Measurements from ENCODE around the gene PLA2G4B. TPM values are rescaled to one million over a fixed set of nuclear protein-coding genes. Genes with fewer than 3 reads are reported as not detected.

Gene PLA2G4B
- total and polyA plus RNA-seq, 2 experiments from 2014 or later: 1.4 to 1.6 TPM

- no peak overlapping the region for H3K9ac ChIP-seq
- no peaks in the 10 kb centered on the region for H3K27me3 ChIP-seq (replicated peaks; ENCODE audit: insufficient read depth)
- H2AFZ ChIP-seq: no peak overlapping the region
- H4K20me1 ChIP-seq (ENCODE audit: insufficient read depth): no peaks in the 10 kb centered on the region
- no peaks in the 10 kb centered on the region for H3K9me2 ChIP-seq (ENCODE audit: insufficient read depth)
- H3K36me3 ChIP-seq (ENCODE audit: low read depth): no peaks in the 10 kb centered on the region; the same call in 1 of the 2 replicates
- no peaks in the 10 kb centered on the region for H3K4me1 ChIP-seq (ENCODE audit: insufficient read depth)
- no peak overlapping the region for H3K4me2 ChIP-seq (ENCODE audit: unreplicated experiment)
- H3K9me3 ChIP-seq (ENCODE audit: low read depth): no peaks in the 10 kb centered on the region
- DNase-seq: no peak
- WGBS, 2 experiments (ENCODE audit: low coverage in 1 of 2, low lambda C conversion rate in 2 of 2, missing lambda C conversion rate in 2 of 2): 77 to 82% methylated on average over 6 of the region's 6 CpGs
- H3K79me2 ChIP-seq (ENCODE audit: insufficient read depth): no peaks in the 10 kb centered on the region
- no peak overlapping the region for H3K4me3 ChIP-seq
- H3K27ac ChIP-seq: no peak overlapping the region
- no peaks in the 10 kb centered on the region for H3F3A ChIP-seq (ENCODE audit: insufficient read depth)
- no peak for TF ChIP-seq EZH2 (IDR thresholded peaks at IDR 0.05; ENCODE audit: insufficient read depth, poor library complexity, severe bottlenecking)
- TF ChIP-seq EZH2phosphoT487 (IDR thresholded peaks at IDR 0.05; ENCODE audit: insufficient read depth, low read depth): no peak
- in situ Hi-C loops (cut with MboI): loop anchor here (5.0 kb wide), 1 partner anchor 51 kb away; the partner anchor contains the start of gene MAPKBP1
These were observed 15.7 kb upstream of the PLA2G4B start for GRCh38 chr15:41822957-41823356.

- WGBS, 2 experiments (ENCODE audit: low coverage in 1 of 2, low lambda C conversion rate in 2 of 2, missing lambda C conversion rate in 2 of 2): 89 to 95% methylated on average over 11 of the region's 11 CpGs
- H3K4me2 ChIP-seq (ENCODE audit: unreplicated experiment): no peak overlapping the region
- H3K4me1 ChIP-seq (ENCODE audit: insufficient read depth): no peaks in the 10 kb centered on the region
- no peaks in the 10 kb centered on the region for H3K27me3 ChIP-seq (replicated peaks; ENCODE audit: insufficient read depth)
- no peak overlapping the region for H3K4me3 ChIP-seq
- DNase-seq: no peak
- no peaks in the 10 kb centered on the region for H3F3A ChIP-seq (ENCODE audit: insufficient read depth)
- no peaks in the 10 kb centered on the region for H3K9me2 ChIP-seq (ENCODE audit: insufficient read depth)
- H3K27ac ChIP-seq: no peak overlapping the region
- no peaks in the 10 kb centered on the region for H3K9me3 ChIP-seq (ENCODE audit: low read depth)
- H3K9ac ChIP-seq: no peak overlapping the region
- in situ Hi-C loops (cut with MboI): loop anchor here (5.0 kb wide), 1 partner anchor 51 kb away; the partner anchor contains the start of gene MAPKBP1
- no peaks in the 10 kb centered on the region for H4K20me1 ChIP-seq (ENCODE audit: insufficient read depth)
- no peaks in the 10 kb centered on the region for H3K79me2 ChIP-seq (ENCODE audit: insufficient read depth)
- TF ChIP-seq EZH2 (IDR thresholded peaks at IDR 0.05; ENCODE audit: insufficient read depth, poor library complexity, severe bottlenecking) (no peak), EZH2phosphoT487 (IDR thresholded peaks at IDR 0.05; ENCODE audit: insufficient read depth, low read depth) (no peak)
- H2AFZ ChIP-seq: no peak overlapping the region
- H3K36me3 ChIP-seq (ENCODE audit: low read depth): no peaks in the 10 kb centered on the region
These were observed 15.1 kb upstream of the PLA2G4B start for GRCh38 chr15:41823502-41823901.

GRCh38 chr15:41824062-41824745 lies 14.4 kb upstream of the PLA2G4B start:
- no peak overlapping the region for H3K4me3 ChIP-seq
- H3K27ac ChIP-seq: no peak overlapping the region
- WGBS, 2 experiments (ENCODE audit: low coverage in 1 of 2, low lambda C conversion rate in 2 of 2, missing lambda C conversion rate in 2 of 2): 91 to 92% methylated on average over 19 of the region's 19 CpGs
- H3K9ac ChIP-seq: no peak overlapping the region
- no peaks in the 10 kb centered on the region for H3K79me2 ChIP-seq (ENCODE audit: insufficient read depth)
- no peak overlapping the region for H2AFZ ChIP-seq
- no peak for DNase-seq
- H3K36me3 ChIP-seq (ENCODE audit: low read depth): no peaks in the 10 kb centered on the region
- in situ Hi-C loops (cut with MboI): loop anchor here (5.0 kb wide), 1 partner anchor 52 kb away; the partner anchor contains the start of gene MAPKBP1
- no peak for TF ChIP-seq EZH2phosphoT487 (IDR thresholded peaks at IDR 0.05; ENCODE audit: insufficient read depth, low read depth)
- TF ChIP-seq EZH2 (IDR thresholded peaks at IDR 0.05; ENCODE audit: insufficient read depth, poor library complexity, severe bottlenecking): no peak
- H3K4me1 ChIP-seq (ENCODE audit: insufficient read depth): no peaks in the 10 kb centered on the region; the same call in 1 of the 2 replicates
- H3K4me2 ChIP-seq (ENCODE audit: unreplicated experiment): no peak overlapping the region
- H3K9me2 ChIP-seq (ENCODE audit: insufficient read depth): no peaks in the 10 kb centered on the region
- no peaks in the 10 kb centered on the region for H3K27me3 ChIP-seq (replicated peaks; ENCODE audit: insufficient read depth)
- H4K20me1 ChIP-seq (ENCODE audit: insufficient read depth): no peaks in the 10 kb centered on the region
- no peaks in the 10 kb centered on the region for H3F3A ChIP-seq (ENCODE audit: insufficient read depth)
- no peaks in the 10 kb centered on the region for H3K9me3 ChIP-seq (ENCODE audit: low read depth)

GRCh38 chr15:41825145-41825544 lies 13.5 kb upstream of the PLA2G4B start:
- 85 to 86% methylated on average over 10 of the region's 10 CpGs for WGBS, 2 experiments (ENCODE audit: low coverage in 1 of 2, low lambda C conversion rate in 2 of 2, missing lambda C conversion rate in 2 of 2)
- Histone ChIP-seq H3K4me3 (no peak overlapping the region), H3K79me2 (ENCODE audit: insufficient read depth) (no peaks in the 10 kb centered on the region), H3K27ac (no peak overlapping the region), H3F3A (ENCODE audit: insufficient read depth) (no peaks in the 10 kb centered on the region), H3K9me3 (ENCODE audit: low read depth) (no peaks in the 10 kb centered on the region), H3K27me3 (replicated peaks; ENCODE audit: insufficient read depth) (no peaks in the 10 kb centered on the region), H2AFZ (no peak overlapping the region), H3K9ac (no peak overlapping the region), H3K4me1 (ENCODE audit: insufficient read depth) (no peaks in the 10 kb centered on the region; the same call in 1 of the 2 replicates), H3K36me3 (ENCODE audit: low read depth) (no peaks in the 10 kb centered on the region), H4K20me1 (ENCODE audit: insufficient read depth) (no peaks in the 10 kb centered on the region), H3K4me2 (ENCODE audit: unreplicated experiment) (no peak overlapping the region), H3K9me2 (ENCODE audit: insufficient read depth) (no peaks in the 10 kb centered on the region)
- in situ Hi-C loops (cut with MboI): no loop called here
- no peak for DNase-seq
- TF ChIP-seq EZH2phosphoT487 (IDR thresholded peaks at IDR 0.05; ENCODE audit: insufficient read depth, low read depth): no peak
- TF ChIP-seq EZH2 (IDR thresholded peaks at IDR 0.05; ENCODE audit: insufficient read depth, poor library complexity, severe bottlenecking): no peak
